Activated effector memory CD4-positive, alpha-beta T cell treated with anti-CD3 and anti-CD28 coated beads, Interleukin-2, amount 50 U/mL, for 16 hours (primary cell): Measurements from ENCODE around the gene SERPINB6.
"Not testable (repeated sequence)": the region's sequence is repeated elsewhere in the genome, so short reads cannot be mapped to it uniquely, and the experiment has no call there.

ENCODE experiments used
- DNase-seq: peaks from one replicate; pipeline ENCODE4 v3.0.0-alpha.2; 2020

The SERPINB6 gene

DNA sequence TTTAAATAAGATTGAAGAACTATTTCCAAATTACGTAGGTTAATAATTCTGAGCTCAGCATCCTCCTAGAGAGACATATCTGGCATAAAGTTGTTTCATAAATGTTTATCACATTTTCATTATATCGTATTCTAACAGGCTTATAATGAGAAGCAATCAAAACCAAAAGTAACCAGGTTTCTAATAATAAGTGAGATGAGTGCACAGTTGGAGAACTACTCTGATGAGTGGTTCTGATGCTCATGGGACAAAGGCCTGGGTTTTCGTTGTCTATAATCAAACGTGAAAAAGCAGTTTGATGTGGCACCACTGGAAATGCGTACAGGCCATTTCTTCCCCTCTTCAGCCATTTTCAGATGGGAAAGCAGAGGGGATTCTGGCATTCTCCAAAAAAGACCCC is 4.7 kb upstream of the SERPINB6 start:
- no peak for DNase-seq

DNA sequence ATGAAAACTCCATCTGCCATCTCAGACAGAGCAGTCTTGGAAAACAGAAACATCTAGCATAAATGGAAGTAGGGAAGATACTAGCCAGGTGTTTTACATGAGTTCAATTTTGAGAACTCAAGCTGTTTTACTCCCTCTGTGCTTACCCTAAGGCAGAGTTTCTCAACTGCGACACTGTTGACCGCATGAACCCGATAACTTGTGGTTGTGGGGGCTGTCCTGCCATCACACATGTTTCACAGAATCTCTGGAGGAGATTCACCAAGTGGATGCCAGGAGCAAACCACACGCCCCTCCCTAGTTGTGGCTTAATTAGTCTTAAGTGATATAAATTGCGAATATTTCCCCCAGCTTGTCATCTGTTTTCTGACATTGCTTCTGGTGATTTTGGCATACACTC is 2.3 kb upstream of the SERPINB6 start:
- no peak for DNase-seq

DNA sequence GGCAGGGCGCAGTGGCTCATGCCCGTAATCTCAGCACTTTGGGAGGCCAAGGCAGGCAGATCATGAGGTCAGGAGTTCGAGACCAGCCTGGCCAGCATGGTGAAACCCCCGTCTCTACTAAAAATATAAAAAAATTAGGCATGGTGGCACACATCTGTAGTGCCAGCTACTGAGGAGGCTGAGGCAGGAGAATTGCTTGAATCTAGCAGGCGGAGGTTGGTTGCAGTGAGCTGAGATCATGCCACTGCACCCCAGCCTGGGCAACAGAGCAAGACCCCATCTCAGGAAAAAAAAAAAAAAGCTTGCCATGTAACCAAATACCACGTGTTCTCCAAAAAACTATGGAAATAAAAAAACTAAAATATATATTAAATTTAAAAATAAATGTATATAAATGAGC is 1.8 kb upstream of the SERPINB6 start:
- DNase-seq, result not testable (repeated sequence)

DNA sequence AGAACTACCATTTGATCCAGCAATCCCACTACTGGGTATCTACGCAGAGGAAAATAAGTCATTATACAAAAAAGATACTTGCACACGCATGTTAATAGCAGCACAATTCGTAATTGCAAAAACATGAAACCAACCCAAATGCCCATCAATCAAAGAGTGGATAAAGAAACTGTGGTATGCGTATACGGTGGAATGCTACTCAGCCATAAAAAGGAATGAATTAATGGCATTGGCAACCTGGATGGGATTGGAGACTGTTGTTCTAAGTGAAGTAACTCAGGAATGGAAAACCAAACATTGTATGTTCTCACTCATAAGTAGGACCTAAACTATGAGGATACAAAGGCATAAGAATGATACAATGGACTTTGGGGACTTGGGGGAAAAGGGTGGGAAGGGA is 1.3 kb upstream of the SERPINB6 start:
- DNase-seq, result not testable (repeated sequence)

DNA sequence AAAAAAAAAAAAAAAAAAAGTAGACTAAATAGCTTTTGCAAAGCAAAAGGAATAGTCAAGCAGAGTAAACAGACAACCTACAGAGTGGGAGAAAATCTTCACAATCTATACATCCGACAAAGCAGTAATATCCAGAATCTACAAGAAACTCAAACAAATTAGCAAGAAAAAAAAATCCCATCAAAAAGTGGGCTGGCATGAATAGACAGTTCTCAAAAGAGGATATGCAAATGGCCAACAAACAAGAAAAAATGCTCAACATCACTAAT is 786 bp upstream of the SERPINB6 start:
- DNase-seq, result not testable (repeated sequence)

DNA sequence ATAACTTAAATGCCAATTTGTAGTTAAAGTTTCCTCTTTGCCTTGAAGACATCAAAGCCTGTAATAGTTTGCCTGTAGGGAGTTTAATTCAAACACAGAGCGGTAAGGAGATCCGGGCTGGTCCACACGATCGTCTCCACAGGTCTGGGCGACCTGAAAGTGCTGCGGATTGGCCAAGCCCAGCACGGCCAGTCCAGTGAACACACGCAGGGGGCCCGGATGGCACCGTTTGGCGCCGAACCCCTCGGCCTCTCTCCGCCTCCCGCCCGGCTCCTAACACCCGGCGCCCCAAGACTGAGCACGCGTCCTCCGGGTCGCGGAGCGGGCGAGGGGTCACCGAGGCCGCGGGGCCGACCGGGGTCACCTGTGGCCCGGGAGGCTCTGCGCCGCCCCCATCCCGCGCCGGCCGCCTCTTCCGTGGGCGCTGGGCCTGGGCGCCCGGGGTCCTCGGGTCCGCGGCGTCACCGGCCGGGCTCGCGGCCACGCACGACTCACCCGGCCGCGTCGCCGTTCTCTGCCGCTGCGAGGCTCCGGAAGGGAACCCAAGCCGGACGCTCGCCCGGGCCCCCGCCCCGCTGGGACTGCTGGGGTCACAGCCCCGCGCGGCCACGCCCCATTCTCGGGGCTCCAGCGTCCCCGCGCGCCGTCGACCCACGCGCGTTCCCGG is 481 bp downstream of the SERPINB6 start:
- DNase-seq, result peak; percentile 83

DNA sequence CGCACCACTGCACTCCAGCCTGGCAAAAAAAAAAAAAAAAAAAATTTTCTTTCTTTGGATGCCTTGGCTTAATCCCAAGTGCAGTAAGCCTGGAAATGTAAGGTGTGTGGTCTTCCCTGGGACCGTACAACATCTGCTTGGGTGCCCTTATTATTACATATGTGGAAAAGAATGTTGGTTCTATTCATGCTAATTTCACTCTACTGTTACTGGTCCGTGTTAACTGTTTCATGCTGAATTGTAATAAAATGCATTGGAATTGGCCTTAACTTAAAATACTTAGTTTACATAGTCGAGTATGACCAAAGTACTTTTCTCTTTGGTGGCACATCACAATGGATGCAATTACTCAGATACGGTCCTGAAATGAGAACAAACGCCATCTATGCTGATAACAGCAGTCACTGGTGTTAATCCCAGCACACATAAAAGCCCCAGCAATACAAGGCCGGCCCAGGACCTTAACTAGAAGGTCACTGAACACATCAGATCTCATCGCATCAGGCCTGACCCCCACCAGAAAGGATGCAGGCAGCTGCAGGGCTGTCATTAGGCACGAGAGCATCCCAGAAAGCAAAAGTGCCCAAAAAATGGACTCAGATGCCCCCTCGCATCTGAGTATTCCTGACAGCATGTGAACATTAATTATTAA is 1.2 kb downstream of the SERPINB6 start:
- DNase-seq, result no peak

DNA sequence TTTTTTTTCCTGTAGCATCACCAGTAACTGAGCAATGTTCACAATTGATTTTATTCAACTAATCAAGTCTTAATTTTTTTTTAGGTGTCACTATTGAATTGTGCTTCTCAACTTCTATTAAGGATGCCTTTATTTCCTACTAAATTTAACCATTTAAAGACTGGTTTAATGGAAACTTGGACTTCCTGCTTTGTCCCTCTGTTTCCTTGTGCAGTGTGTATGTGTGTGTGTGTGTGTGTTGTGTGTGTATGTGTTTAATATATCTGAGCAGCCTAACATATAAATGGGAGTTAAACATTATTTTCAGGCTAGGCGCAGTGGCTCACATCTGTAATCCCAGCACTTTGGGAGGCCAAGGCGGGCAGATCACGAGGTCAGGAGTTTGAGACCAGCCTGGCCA is 1.8 kb downstream of the SERPINB6 start:
- DNase-seq, result no peak

DNA sequence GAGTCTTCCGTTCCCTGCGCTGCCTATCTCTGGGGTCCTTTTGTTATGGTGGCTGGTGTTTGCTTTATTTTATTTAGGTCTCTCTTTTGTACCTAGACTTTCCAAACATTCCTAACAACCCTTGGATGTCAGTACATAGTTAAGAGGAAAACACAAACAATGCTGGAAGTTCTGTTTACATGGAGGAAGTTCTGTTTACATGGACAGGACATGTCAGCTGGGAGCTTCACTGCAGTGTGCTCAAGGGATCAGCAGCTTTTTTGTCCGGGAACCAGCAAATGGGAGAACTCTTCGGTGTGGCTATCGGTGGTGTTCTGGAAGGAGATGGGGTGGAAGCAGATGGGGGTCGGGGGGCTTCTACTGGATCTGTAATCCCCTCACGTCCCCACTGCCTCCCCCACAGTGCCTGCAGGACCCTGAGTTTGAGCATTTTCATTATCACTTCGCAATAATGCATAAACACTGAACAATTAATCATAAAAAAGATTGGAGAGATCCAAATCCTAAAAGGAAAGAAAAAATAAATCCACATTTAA is 2.7 kb downstream of the SERPINB6 start:
- no peak for DNase-seq

DNA sequence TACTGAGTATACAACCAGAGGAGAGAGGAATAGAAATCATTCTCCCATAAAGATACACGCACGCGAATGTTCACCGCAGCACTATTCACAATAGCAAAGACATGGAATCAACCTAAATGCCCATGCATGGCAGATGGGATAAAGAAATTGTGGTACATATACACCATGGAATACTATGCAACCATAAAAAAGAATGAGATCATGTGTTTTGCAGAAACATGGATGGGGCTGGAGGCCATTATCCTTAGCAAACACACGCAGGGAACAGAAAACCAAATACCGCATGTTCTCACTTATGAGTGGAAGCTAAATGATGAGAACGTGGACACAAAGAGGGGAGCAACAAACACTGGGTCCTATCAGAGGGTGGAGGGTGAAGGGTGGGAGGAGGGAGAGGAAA is 3.4 kb downstream of the SERPINB6 start:
- no peak for DNase-seq

DNA sequence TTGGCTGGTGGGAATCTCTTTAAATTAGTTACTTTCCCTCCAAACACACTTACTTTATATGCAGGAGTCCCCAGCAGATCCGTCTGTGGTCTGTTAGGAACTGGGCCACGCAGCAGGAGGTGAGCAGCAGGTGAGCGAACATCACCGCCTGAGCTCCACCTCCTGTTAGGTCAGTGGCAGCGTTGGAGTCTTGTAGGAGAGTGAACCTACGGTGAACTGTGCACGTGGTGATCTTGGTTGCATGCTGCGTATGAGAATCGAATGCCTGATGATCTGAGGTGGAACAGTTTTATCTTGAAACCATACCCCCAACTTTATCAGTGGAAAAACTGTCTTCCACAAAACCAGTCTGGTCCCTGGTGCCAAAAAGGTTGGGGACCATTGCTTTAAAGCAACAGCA is 5.0 kb downstream of the SERPINB6 start:
- DNase-seq, result no peak

DNA sequence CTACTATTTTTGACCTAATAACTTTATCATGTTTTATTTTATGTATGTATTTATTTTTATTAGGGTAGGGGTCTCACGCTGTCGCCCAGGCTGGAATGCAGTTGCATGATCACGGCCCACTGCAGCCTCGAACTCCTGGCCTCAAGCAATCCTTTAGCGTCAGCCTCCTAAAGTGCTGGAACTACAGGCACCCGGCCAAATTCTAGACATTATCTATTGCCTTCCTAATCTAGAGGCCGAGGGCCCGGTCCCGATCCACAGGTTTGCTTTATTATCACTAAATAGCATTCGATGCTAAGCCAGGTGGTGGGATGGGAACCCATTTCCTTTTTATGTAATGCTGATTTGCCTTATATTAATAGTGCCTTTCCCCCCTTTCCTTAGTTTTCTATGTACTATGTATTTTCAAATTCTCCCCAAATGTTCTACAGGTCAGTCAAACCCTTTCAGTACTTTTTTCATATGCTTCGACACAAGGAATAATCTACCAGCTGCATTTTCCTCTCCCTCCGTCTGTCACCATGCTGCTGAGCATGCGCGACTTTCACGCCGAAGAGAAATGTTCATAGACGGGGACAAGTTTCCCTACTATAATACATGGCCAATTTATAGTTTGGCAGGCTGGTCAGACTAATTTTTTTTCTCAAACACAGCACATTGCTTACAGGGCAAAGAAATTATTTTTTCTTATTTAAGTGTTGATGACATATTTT is 6.4 kb downstream of the SERPINB6 start:
- DNase-seq, result no peak

DNA sequence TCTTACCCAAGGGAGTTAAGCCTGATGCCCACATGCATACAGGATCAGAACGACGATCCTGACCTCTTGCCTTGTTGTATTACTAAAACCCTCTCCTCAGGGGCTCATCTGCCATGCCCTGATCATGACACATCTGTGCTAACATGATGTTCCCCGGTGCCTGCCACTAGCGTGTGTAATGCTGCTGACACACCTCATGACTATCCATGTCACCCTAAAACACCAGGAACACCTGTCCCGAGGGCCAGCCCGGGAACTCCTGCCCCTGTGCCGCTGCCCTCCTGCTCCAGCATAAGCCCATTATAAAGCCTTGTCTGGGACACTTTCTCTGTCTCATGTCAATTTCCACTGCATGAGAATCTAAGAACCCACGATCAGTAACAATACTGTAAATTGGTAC is 7.6 kb downstream of the SERPINB6 start:
- no peak for DNase-seq

DNA sequence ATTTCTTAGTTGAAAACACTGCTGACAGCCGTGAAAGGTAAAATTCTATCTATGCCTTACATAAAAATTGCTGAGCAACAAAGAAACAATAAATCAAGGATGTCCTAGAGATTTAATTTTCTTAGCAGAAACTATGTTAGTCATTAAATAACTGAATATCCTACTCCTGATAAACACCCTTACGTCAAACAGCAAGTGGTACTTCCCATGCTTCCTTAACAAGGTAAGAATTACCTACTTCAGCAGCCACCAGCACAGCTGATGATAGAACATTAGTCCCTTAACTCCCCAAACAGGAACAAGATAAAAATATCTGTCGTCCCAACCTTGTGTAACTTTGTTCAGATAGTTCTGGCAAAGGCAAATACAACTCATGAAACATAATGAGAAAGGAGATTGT is 8.7 kb downstream of the SERPINB6 start:
- DNase-seq, result no peak

DNA sequence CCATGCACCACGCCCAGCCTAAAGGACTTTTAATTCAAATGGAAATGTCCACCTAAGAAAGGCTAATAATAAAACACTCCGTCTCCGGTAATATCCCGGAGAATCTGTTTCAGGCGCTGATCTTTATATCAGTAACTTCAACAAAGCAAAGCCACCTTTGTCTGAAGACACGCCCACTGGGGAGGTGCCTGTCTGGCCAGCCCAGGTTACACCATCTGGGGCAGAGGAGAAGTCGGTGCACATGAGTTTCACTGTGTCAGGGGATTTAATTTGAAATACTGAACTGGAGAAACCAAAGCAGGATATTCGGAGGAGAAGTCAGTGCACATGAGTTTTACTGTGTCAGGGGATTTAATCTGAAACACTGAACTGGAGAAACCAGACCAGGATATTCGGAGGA is 9.4 kb downstream of the SERPINB6 start:
- peak; percentile 52 for DNase-seq

DNA sequence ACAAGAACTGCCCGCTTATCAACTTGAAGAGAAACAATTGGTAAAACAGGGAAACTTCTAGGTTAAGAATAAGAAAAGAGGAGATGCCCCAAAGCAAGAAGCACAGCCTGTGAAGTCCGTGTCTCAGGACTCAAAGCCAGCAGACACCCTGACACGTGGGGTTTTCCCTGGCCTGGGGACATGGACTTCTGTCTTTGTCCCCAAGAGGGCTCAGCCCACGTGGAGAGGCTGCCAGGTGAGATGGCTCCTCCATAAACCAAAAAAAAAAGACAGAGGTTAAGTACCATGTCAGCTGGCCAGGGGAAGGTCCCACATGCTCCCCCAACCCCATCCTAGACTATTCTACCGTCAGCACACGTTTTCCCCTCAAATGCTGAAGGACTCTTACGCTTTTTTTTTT is 9.9 kb downstream of the SERPINB6 start:
- peak; percentile 6 for DNase-seq

DNA sequence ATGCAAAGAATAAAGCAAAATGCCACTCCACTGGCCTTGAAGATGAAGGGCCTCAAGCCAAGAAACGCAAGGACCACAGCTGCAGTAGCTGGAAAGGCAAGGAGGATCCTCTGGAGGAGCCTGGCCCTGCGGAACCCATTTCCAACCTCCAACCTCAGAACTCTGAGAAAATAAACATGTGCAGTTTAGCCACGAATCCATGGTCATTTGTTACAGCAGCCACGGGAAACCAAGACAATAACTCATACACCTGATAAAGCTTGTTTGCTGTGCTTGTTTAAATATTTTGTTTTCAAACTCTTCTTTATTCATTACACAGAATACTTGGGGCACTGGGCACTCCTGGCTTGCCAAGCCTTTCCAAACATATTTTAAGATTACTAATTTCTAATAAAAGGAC is 10.4 kb downstream of the SERPINB6 start:
- DNase-seq, result peak; percentile 19

DNA sequence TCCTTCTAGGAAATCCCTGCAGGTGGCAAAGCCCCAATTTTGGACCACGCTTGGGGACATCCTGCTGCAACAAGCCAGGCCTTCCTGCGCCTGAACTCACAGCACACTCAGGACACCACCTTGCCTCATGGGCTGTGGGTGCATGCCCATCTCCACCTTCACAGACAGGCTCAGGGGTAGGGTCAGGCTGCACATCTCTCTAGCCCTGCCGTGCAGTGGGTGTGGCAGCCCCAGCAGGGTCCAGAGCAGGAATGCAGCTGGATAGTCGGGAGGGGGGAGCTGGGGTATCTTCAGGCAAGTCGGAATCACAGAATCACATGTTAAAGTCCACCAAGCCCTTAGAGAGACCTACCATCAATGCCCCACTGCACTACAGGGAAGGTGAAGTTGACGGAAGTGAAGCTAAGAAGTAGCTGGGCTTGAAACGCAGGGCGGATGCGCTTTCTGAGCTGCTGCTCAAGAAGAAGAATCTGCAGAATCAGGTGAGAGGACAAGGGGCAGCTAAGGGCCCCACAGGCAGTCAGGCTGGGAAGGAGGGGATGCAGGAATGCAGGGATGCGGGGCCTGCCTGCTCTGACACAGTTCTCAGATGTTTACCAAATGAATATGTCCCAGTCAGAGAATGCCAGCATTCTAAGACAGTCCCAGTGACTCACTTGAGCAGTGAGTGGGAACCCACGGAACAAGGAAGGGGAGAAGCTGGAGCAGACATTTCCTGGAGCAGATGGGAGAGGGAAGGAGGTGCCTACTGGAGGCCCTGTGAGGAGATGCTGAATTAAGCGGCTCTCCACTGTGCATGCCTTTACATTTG is 11.3 kb downstream of the SERPINB6 start:
- peak; percentile 28 for DNase-seq

DNA sequence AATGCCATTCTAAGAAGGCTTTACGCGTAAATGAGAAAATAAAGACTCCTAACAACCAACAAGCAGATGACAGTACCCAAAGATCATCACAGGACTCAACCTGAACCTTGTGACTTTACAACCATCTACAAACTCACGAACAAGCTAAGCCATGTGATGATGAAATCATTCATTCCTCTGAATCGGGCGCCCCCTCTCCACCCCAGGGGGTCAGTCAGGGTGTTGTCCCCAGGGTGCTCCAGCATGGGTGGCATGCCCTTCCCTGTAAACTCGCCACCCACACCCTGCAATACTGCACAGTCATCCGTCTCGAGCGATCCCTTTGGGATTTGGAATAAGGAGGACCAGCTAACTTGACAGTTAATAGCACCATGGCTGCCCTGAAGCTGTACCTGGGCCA is 12.6 kb downstream of the SERPINB6 start:
- no peak for DNase-seq

DNA sequence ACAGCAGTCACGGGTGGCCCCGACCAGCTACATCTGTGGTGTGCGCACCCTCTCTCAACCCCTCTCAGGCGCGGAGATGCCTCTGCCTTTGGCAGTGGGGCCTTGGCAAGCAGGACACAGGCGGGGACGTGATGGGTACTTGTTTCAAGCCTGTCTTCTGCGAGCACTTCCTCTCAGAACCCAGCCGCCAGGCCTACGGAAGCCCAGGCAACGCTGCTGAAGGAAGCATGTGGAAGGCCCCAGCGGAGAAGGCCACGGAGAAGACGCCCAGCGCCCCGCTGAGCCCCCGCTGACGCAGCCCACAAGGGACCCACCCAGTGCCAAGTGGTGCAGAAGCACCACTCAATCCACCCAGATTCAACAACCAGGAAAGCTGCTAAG is 13.0 kb downstream of the SERPINB6 start:
- DNase-seq, result peak; percentile 59

DNA sequence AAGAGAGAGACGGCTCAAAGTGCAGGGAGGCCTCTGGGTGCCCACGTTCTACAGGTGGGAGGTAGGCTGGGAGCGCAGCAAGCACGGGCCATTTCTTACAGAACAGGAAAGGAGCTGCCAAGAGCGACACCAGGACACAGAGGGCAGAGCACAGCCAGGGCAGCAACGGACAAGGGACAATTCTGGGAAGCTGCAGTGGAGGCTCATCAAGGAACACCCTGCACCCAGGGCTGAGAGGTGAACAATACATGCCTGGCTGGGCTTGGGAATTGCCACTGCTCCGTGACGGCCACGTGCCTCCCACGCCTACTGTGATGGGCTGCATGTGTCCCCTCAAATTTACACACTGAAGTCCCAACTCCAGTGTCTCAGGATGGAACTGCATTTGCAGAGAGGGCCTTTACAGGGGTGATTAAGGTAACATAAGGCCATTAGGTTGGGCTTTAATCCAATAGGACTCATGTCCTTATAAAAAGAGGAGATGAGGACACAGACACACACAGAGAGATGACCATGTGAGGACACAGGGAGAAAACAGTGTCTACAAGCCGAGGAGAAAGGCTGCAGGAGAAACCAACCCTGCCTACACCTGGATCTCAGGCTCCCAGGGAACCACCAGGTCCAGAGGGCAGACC is 13.6 kb downstream of the SERPINB6 start:
- peak; percentile 17 for DNase-seq

DNA sequence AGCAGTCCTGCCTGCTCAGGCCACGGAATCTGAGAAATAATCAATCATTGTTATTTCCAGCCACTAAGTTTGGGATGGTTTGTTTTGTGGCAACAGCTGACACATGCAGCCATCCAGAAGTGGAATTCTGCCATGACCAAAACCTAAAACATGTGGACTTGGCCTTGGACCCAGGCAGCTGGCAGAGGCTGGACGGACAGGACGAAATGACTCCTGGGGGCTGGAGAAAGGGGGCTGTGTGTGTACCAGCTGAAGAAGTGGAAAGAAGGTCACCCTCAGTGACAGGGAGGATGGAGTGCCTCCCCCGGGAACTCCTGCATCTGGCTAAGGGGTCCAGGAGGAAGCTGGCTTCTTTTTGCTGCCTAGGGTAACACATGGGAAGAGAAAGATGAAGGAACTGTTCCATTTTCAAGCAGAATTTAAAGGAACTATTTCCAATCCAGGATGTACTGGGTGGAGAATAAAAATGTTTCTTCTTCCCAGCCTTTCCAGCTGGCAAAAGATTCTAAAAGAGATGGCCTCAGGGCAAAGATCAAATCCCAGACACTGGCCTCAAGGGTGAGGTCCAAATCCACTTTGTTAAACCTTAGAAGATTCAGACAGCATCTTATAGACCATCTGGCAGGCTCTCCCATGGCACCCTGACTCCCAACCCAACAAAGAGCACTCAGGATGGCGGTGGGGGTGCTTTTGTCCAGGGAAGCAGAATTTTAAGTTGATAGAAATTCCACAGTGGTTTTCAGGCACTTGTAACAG is 14.3 kb downstream of the SERPINB6 start:
- peak; percentile 25 for DNase-seq
